GM23338 (cell line): Measurements from ENCODE around the gene NME4. TPM values are rescaled to one million over a fixed set of nuclear protein-coding genes. Genes with fewer than 3 reads are reported as not detected.

Experiments used
- ATAC-seq: fragments of 200-7000 bp; cut with Tn5 transposase; 3 replicates; pipeline ENCODE4 v1.9.1; 2020
- DNase-seq: peaks from one replicate; pipeline ENCODE4 v3.0.0-alpha.2; 2015; ENCODE audit warnings: low spot score
- H2AFZ ChIP-seq: fragments of 200-600 bp; sonication (generic); 2 replicates; pipeline ENCODE4 v1.8.0; 2016; ENCODE audit warnings: antibody characterized with exemption, mild to moderate bottlenecking, moderate library complexity
- H3F3A ChIP-seq: fragments of 200-600 bp; sonication (generic); replicated peaks from 2 replicates; pipeline ENCODE4 v1.8.0; 2017; ENCODE audit warnings: antibody characterized with exemption, mixed run types, low read depth
- H3K27ac ChIP-seq: fragments of 200-600 bp; sonication (generic); 2 replicates; pipeline ENCODE4 v1.6.1; 2016; ENCODE audit warnings: low read depth
- H3K27me3 ChIP-seq: fragments of 200-600 bp; sonication (generic); 2 replicates; pipeline ENCODE4 v1.8.0; 2016; ENCODE audit warnings: mild to moderate bottlenecking, mixed run types, moderate library complexity; ENCODE audit not compliant: insufficient read depth
- H3K36me3 ChIP-seq: fragments of 200-600 bp; sonication (generic); 2 replicates; pipeline ENCODE4 v1.8.0; 2016; ENCODE audit warnings: mild to moderate bottlenecking; ENCODE audit not compliant: insufficient read depth
- H3K4me1 ChIP-seq: fragments of 200-600 bp; sonication (generic); 2 replicates; pipeline ENCODE4 v1.8.0; 2016; ENCODE audit warnings: mild to moderate bottlenecking, moderate library complexity; ENCODE audit not compliant: insufficient read depth
- H3K4me2 ChIP-seq: fragments of 200-600 bp; sonication (generic); 2 replicates; pipeline ENCODE4 v1.7.1; 2017; ENCODE audit warnings: mixed run types
- H3K4me3 ChIP-seq: fragments of 200-600 bp; sonication (generic); 2 replicates; pipeline ENCODE4 v1.6.1; 2016; ENCODE audit warnings: mixed run types
- H3K79me2 ChIP-seq: fragments of 200-600 bp; sonication (generic); replicated peaks from 2 replicates; pipeline ENCODE4 v1.8.0; 2017; ENCODE audit warnings: mild to moderate bottlenecking; ENCODE audit not compliant: insufficient read depth
- H3K9me2 ChIP-seq: fragments of 200-600 bp; sonication (generic); 2 replicates; pipeline ENCODE4 v1.8.0; 2017; ENCODE audit not compliant: insufficient read depth
- H4K20me1 ChIP-seq: fragments of 200-600 bp; sonication (generic); replicated peaks from 2 replicates; pipeline ENCODE4 v1.8.0; 2017; ENCODE audit warnings: mild to moderate bottlenecking; ENCODE audit not compliant: insufficient read depth
- H3K27ac Mint-ChIP-seq: 2 replicates; pipeline ENCODE4 v1.8.0; 2020; ENCODE audit warnings: inconsistent platforms, mild to moderate bottlenecking, moderate library complexity, mixed read lengths
- H3K27me3 Mint-ChIP-seq: 3 replicates; pipeline ENCODE4 v1.8.0; 2022; ENCODE audit warnings: low read depth, mild to moderate bottlenecking, moderate library complexity, mixed read lengths, inconsistent platforms; ENCODE audit not compliant: insufficient read depth, poor library complexity
- H3K36me3 Mint-ChIP-seq: 3 replicates; pipeline ENCODE4 v1.8.0; 2021; ENCODE audit warnings: low read depth, mild to moderate bottlenecking, inconsistent platforms, moderate library complexity, mixed read lengths
- H3K4me1 Mint-ChIP-seq: 3 replicates; pipeline ENCODE4 v1.8.0; 2020; ENCODE audit warnings: mild to moderate bottlenecking, inconsistent platforms, mixed read lengths
- H3K4me3 Mint-ChIP-seq: 3 replicates; pipeline ENCODE4 v1.8.0; 2021; ENCODE audit warnings: moderate library complexity, mild to moderate bottlenecking, inconsistent platforms, mixed read lengths
- H3K9me3 Mint-ChIP-seq: 3 replicates; pipeline ENCODE4 v1.8.0; 2020; ENCODE audit warnings: moderate library complexity, mild to moderate bottlenecking, inconsistent platforms, mixed read lengths
- CREB1 ChIP-seq: fragments of 250-450 bp; sonication (Bioruptor Pico); IDR thresholded peaks from 2 replicates; pipeline ENCODE4 v1.5.0; 2020; ENCODE audit warnings: low read depth, mild to moderate bottlenecking, moderate library complexity
- EZH2 ChIP-seq: fragments of 200-600 bp; sonication (generic); IDR thresholded peaks from one replicate; pipeline ENCODE4 v1.8.0; 2017; ENCODE audit warnings: antibody characterized with exemption, mild to moderate bottlenecking, low read depth; ENCODE audit not compliant: unreplicated experiment
- EZH2phosphoT487 ChIP-seq: fragments of 200-600 bp; sonication (generic); IDR thresholded peaks from one replicate; pipeline ENCODE4 v1.8.1; 2018; ENCODE audit warnings: antibody characterized with exemption; ENCODE audit not compliant: unreplicated experiment
- JUNB ChIP-seq: IDR thresholded peaks from one replicate; pipeline ENCODE4 v1.6.1; 2016; ENCODE audit warnings: antibody characterized with exemption; ENCODE audit not compliant: unreplicated experiment
- NANOG ChIP-seq: IDR thresholded peaks from 2 replicates; pipeline ENCODE4 v1.6.1; 2016; ENCODE audit warnings: antibody characterized with exemption, borderline replicate concordance
- POLR2AphosphoS5 ChIP-seq: IDR thresholded peaks from 2 replicates; pipeline ENCODE4 v1.6.1; 2016; ENCODE audit warnings: antibody characterized with exemption, low read depth
- STAT1 ChIP-seq: IDR thresholded peaks from one replicate; pipeline ENCODE4 v1.6.1; 2016; ENCODE audit warnings: antibody characterized with exemption; ENCODE audit not compliant: unreplicated experiment
- ZNF114 ChIP-seq: fragments of 250-450 bp; sonication (Bioruptor Pico); IDR thresholded peaks from 2 replicates; pipeline ENCODE4 v1.5.0; 2020; ENCODE audit warnings: mild to moderate bottlenecking, moderate library complexity
- ZNF331 ChIP-seq: fragments of 250-450 bp; sonication (Bioruptor Pico); IDR thresholded peaks from 2 replicates; pipeline ENCODE4 v1.5.0; 2020; ENCODE audit warnings: low read depth, mild to moderate bottlenecking, moderate library complexity
- polyA plus RNA-seq: library from polyadenylated mRNA; unstranded; fragments of >200 nt; fragmentation: Nextera tagmentation; extraction: Ambion mirVana; gene quantifications from 2 replicates; pipeline ENCODE4 v1.2.1, GENCODE V29; 2016
- total RNA-seq: library from RNA; depleted of rRNA; stranded (reverse); fragments of >200 nt; shearing (Covaris generic); gene quantifications from 2 replicates; pipeline ENCODE4 v1.2.3, GENCODE V29; 2014
- TF ChIP-seq, protein P1 (sequence below): fragments of 250-450 bp; sonication (Bioruptor Pico); IDR thresholded peaks from 2 replicates; pipeline ENCODE4 v1.5.0; 2020; ENCODE audit warnings: mild to moderate bottlenecking, moderate library complexity
- TF ChIP-seq, protein P2 (sequence below): IDR thresholded peaks from one replicate; pipeline ENCODE4 v1.6.1; 2018; ENCODE audit warnings: antibody characterized with exemption; ENCODE audit not compliant: unreplicated experiment
- TF ChIP-seq, protein P3 (sequence below): IDR thresholded peaks from 2 replicates; pipeline ENCODE4 v1.6.1; 2016; ENCODE audit warnings: antibody characterized with exemption
- TF ChIP-seq, protein P4 (sequence below), 2 experiments: fragments of 200-600 bp in 1 of 2; sonication (generic) in 1 of 2; conservative IDR thresholded peaks; 2 replicates each; pipeline versions ENCODE4 v1.5.1 to v1.6.1; 2016 to 2017; ENCODE audit warnings: antibody characterized with exemption in 2 of 2, low read depth in 2 of 2, mild to moderate bottlenecking in 2 of 2, moderate library complexity in 1 of 2

The NME4 gene
- total and polyA plus RNA-seq, 2 experiments from 2014 or later: 249 to 511 TPM

DNA sequence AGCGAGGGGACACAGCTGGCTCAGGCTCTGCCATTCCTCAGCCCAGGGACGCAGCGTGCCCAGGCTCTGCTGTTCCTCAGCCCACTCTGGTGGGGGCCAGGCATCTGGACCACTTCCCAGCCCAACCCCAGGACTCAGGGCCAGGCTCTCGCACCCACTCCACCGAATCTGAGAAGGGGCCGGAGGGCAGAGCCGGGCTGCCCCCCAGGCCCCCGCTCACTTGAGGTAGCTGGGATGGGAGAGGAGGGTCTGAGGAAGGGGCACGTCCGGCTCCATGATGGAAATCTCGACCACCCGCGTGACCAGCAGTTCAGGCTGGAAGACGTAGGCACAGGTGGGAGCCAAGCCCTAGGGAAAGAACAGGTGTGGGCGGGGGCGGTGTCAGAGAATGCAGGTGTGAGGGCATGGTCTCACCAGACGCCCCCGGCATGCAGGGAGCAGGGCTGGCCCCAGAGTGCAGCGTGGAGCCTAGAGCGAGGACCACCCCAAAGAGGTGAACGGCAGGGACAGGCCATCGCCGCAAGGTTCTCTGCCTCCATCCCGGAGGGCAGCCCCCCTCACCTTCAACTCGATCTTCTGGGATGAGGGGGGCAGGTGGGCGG is 20.1 kb upstream of the NME4 start:
- TF ChIP-seq JUNB (no peak), CREB1 (CRISPR knock-in tag) (no peak), EZH2 (no peak), ZNF331 (no peak), POLR2AphosphoS5 (no peak), EZH2phosphoT487 (no peak), ZNF114 (no peak), STAT1 (no peak), NANOG (no peak)
- TF ChIP-seq, protein P1, sequence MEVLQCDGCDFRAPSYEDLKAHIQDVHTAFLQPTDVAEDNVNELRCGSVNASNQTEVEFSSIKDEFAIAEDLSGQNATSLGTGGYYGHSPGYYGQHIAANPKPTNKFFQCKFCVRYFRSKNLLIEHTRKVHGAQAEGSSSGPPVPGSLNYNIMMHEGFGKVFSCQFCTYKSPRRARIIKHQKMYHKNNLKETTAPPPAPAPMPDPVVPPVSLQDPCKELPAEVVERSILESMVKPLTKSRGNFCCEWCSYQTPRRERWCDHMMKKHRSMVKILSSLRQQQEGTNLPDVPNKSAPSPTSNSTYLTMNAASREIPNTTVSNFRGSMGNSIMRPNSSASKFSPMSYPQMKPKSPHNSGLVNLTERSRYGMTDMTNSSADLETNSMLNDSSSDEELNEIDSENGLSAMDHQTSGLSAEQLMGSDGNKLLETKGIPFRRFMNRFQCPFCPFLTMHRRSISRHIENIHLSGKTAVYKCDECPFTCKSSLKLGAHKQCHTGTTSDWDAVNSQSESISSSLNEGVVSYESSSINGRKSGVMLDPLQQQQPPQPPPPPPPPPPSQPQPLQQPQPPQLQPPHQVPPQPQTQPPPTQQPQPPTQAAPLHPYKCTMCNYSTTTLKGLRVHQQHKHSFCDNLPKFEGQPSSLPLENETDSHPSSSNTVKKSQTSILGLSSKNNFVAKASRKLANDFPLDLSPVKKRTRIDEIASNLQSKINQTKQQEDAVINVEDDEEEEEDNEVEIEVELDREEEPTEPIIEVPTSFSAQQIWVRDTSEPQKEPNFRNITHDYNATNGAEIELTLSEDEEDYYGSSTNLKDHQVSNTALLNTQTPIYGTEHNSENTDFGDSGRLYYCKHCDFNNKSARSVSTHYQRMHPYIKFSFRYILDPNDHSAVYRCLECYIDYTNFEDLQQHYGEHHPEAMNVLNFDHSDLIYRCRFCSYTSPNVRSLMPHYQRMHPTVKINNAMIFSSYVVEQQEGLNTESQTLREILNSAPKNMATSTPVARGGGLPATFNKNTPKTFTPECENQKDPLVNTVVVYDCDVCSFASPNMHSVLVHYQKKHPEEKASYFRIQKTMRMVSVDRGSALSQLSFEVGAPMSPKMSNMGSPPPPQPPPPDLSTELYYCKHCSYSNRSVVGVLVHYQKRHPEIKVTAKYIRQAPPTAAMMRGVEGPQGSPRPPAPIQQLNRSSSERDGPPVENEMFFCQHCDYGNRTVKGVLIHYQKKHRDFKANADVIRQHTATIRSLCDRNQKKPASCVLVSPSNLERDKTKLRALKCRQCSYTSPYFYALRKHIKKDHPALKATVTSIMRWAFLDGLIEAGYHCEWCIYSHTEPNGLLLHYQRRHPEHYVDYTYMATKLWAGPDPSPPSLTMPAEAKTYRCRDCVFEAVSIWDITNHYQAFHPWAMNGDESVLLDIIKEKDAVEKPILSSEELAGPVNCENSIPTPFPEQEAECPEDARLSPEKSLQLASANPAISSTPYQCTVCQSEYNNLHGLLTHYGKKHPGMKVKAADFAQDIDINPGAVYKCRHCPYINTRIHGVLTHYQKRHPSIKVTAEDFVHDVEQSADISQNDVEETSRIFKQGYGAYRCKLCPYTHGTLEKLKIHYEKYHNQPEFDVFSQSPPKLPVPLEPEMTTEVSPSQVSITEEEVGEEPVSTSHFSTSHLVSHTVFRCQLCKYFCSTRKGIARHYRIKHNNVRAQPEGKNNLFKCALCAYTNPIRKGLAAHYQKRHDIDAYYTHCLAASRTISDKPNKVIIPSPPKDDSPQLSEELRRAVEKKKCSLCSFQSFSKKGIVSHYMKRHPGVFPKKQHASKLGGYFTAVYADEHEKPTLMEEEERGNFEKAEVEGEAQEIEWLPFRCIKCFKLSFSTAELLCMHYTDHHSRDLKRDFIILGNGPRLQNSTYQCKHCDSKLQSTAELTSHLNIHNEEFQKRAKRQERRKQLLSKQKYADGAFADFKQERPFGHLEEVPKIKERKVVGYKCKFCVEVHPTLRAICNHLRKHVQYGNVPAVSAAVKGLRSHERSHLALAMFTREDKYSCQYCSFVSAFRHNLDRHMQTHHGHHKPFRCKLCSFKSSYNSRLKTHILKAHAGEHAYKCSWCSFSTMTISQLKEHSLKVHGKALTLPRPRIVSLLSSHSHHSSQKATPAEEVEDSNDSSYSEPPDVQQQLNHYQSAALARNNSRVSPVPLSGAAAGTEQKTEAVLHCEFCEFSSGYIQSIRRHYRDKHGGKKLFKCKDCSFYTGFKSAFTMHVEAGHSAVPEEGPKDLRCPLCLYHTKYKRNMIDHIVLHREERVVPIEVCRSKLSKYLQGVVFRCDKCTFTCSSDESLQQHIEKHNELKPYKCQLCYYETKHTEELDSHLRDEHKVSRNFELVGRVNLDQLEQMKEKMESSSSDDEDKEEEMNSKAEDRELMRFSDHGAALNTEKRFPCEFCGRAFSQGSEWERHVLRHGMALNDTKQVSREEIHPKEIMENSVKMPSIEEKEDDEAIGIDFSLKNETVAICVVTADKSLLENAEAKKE: no peak
- TF ChIP-seq, protein P2, sequence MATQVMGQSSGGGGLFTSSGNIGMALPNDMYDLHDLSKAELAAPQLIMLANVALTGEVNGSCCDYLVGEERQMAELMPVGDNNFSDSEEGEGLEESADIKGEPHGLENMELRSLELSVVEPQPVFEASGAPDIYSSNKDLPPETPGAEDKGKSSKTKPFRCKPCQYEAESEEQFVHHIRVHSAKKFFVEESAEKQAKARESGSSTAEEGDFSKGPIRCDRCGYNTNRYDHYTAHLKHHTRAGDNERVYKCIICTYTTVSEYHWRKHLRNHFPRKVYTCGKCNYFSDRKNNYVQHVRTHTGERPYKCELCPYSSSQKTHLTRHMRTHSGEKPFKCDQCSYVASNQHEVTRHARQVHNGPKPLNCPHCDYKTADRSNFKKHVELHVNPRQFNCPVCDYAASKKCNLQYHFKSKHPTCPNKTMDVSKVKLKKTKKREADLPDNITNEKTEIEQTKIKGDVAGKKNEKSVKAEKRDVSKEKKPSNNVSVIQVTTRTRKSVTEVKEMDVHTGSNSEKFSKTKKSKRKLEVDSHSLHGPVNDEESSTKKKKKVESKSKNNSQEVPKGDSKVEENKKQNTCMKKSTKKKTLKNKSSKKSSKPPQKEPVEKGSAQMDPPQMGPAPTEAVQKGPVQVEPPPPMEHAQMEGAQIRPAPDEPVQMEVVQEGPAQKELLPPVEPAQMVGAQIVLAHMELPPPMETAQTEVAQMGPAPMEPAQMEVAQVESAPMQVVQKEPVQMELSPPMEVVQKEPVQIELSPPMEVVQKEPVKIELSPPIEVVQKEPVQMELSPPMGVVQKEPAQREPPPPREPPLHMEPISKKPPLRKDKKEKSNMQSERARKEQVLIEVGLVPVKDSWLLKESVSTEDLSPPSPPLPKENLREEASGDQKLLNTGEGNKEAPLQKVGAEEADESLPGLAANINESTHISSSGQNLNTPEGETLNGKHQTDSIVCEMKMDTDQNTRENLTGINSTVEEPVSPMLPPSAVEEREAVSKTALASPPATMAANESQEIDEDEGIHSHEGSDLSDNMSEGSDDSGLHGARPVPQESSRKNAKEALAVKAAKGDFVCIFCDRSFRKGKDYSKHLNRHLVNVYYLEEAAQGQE: no peak
- TF ChIP-seq, protein P3, sequence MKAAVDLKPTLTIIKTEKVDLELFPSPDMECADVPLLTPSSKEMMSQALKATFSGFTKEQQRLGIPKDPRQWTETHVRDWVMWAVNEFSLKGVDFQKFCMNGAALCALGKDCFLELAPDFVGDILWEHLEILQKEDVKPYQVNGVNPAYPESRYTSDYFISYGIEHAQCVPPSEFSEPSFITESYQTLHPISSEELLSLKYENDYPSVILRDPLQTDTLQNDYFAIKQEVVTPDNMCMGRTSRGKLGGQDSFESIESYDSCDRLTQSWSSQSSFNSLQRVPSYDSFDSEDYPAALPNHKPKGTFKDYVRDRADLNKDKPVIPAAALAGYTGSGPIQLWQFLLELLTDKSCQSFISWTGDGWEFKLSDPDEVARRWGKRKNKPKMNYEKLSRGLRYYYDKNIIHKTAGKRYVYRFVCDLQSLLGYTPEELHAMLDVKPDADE: no peak
- TF ChIP-seq, protein P4, sequence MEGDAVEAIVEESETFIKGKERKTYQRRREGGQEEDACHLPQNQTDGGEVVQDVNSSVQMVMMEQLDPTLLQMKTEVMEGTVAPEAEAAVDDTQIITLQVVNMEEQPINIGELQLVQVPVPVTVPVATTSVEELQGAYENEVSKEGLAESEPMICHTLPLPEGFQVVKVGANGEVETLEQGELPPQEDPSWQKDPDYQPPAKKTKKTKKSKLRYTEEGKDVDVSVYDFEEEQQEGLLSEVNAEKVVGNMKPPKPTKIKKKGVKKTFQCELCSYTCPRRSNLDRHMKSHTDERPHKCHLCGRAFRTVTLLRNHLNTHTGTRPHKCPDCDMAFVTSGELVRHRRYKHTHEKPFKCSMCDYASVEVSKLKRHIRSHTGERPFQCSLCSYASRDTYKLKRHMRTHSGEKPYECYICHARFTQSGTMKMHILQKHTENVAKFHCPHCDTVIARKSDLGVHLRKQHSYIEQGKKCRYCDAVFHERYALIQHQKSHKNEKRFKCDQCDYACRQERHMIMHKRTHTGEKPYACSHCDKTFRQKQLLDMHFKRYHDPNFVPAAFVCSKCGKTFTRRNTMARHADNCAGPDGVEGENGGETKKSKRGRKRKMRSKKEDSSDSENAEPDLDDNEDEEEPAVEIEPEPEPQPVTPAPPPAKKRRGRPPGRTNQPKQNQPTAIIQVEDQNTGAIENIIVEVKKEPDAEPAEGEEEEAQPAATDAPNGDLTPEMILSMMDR (conservative IDR thresholded peaks at IDR 0.05; ENCODE audit: low read depth in 2 of 2): no peak
- Mint-ChIP-seq H3K36me3 (peaks cover 16% of the 10 kb centered on the region), H3K4me1 (peaks cover 13% of the 10 kb centered on the region; the same call in 2 of the 3 replicates), H3K27me3 (peaks cover 8% of the 10 kb centered on the region), H3K4me3 (no peak overlapping the region), H3K9me3 (no peaks in the 10 kb centered on the region; the same call in 2 of the 3 replicates), H3K27ac (no peak overlapping the region)
- Histone ChIP-seq H3K9me2 (no peaks in the 10 kb centered on the region), H3F3A (peaks cover 7% of the 10 kb centered on the region; the same call in 1 of the 2 replicates), H3K27me3 (no peaks in the 10 kb centered on the region), H3K4me2 (no peak overlapping the region), H2AFZ (no peak overlapping the region), H3K36me3 (peaks cover 3% of the 10 kb centered on the region; the same call in 1 of the 2 replicates), H3K4me1 (peaks cover 6% of the 10 kb centered on the region), H3K27ac (no peak overlapping the region), H4K20me1 (peaks cover 5% of the 10 kb centered on the region), H3K79me2 (peaks cover 29% of the 10 kb centered on the region), H3K4me3 (no peak overlapping the region)
- ATAC-seq (no peak), DNase-seq (no peak)
